Pancreas (tissue), 10 donors: ENCODE data around the gene CFAP410. TPM values are rescaled to one million over a fixed set of nuclear protein-coding genes. Genes with fewer than 3 reads are reported as not detected.

Experiments
- ATAC-seq, 4 donors: fragments of 200-7000 bp; cut with Tn5 transposase; one replicate each; pipeline versions ENCODE4 v1.8.0 to v1.9.1; 2020; ENCODE audit warnings: mild to moderate bottlenecking in 4 of 4, moderate library complexity in 4 of 4
- DNase-seq, 6 donors: peaks; one replicate each; pipeline ENCODE4 v3.0.0-alpha.2; 2020
- FAIRE-seq: peaks from 2 replicates; lab custom pipeline; 2012; peaks lifted over from hg19 to GRCh38; lab: Jason Lieb, UNC
- H3K27ac ChIP-seq, 4 donors: fragments of 200-600 bp; sonication (generic); 1 replicate in 3 of 4; 2 replicates in 1 of 4; pipeline versions ENCODE4 v1.5.0 to v1.8.0; 2020
- H3K27me3 ChIP-seq, 4 donors: fragments of 200-600 bp; one replicate each; pipeline ENCODE4 v1.8.0; 2021
- H3K36me3 ChIP-seq, 3 donors: fragments of 200-600 bp; sonication (generic) in 1 of 3; one replicate each; pipeline versions ENCODE4 v1.5.0 to v1.8.0; 2020 to 2021
- H3K4me1 ChIP-seq, 3 donors: fragments of 200-600 bp; one replicate each; pipeline ENCODE4 v1.8.0; 2021
- H3K4me3 ChIP-seq, 4 donors: fragments of 200-600 bp; sonication (generic) in 2 of 4; one replicate each; pipeline versions ENCODE4 v1.5.0 to v1.8.0; 2020 to 2021
- H3K9me3 ChIP-seq, 4 donors: fragments of 200-600 bp; one replicate each; pipeline ENCODE4 v1.8.0; 2021
- CTCF ChIP-seq, 4 donors: fragments of 200-600 bp; sonication (generic) in 3 of 4; IDR thresholded peaks; one replicate each; pipeline versions ENCODE4 v1.5.0 to v1.8.0; 2021; ENCODE audit warnings: antibody characterized with exemption in 4 of 4
- WGBS, 2 donors: extraction: QIAGEN DNeasy Blood & Tissue Kit; methylation state at CpG; one replicate each; pipeline ENCODE4 v1.1.7; 2013; 5-methylcytosine and 5-hydroxymethylcytosine counted together
- intact Hi-C, 3 donors: fragments of 100-400 bp; cut with DNase I; formaldehyde crosslinking; loops; one replicate each; pipeline versions ENCODE4 v1.11.1 to v1.14.2; 2022
- polyA plus RNA-seq, 2 donors: library from polyadenylated mRNA; stranded (reverse); fragments of 200-250 nt; gene quantifications; one replicate each; pipeline ENCODE4 v1.2.3, GENCODE V29; 2013
- total RNA-seq, 6 donors: library from RNA; stranded (reverse); fragmentation: NEBNext Ultra II Directional in 4 of 6; extraction: Animal tissue kit (Norgen Biotek cat#: 25700) in 4 of 6; gene quantifications; one replicate each; pipeline versions ENCODE4 v1.2.1 to v1.2.4, GENCODE V29; 2021 to 2023
- donor health status: healthy with polysubstance abuse.
- donor health status: DM: no; HTN: no; CAD: no; lungs with moderate emphysema.
- donor health status: DM: no; HTN: no; CAD: no.
- donor health status: control.
- donor health status: control.
- donor health status: Bipolar disorder and iron deficiency.
- donor health status: DM: yes; HTN: yes; CAD: no.
- donor health status: DM: no; HTN: no; CAD: no.
- donor health status: DM: no; HTN: no; CAD: no.
- donor health status: DM: yes; HTN: yes; CAD: no.

Gene CFAP410
- total and polyA plus RNA-seq, 8 donors = 10.3 to 118 (median 16.3) TPM

- Histone ChIP-seq H3K27ac (no peak overlapping the region), H3K4me1 (no peaks in the 10 kb centered on the region), H3K4me3 (no peak overlapping the region), H3K27me3 (no peaks in the 10 kb centered on the region), H3K36me3 (no peaks in the 10 kb centered on the region), H3K9me3 (no peaks in the 10 kb centered on the region)
- intact Hi-C loops = no loop called here
- no peak for TF ChIP-seq CTCF (IDR thresholded peaks at IDR 0.05)
- WGBS, 2 donors = 65 to 74% methylated on average over 24 of the region's 24 CpGs
- peak in 3 of 6 donors; percentile 14 to 62 (median 49) for DNase-seq
- FAIRE-seq = no peak
- ATAC-seq = no peak
Observed at GRCh38 chr21:44289381-44290010, 49.7 kb downstream of the CFAP410 start.

- no peaks in the 10 kb centered on the region for H3K36me3 ChIP-seq
- TF ChIP-seq CTCF (IDR thresholded peaks at IDR 0.05) = no peak
- no peaks in the 10 kb centered on the region for H3K4me1 ChIP-seq
- FAIRE-seq = no peak
- peak in 3 of 6 donors; percentile 16 to 55 (median 49) for DNase-seq
- no peak for ATAC-seq
- WGBS, 2 donors = 65 to 86% methylated on average over 23 of the region's 23 CpGs
- H3K27me3 ChIP-seq = no peaks in the 10 kb centered on the region
- H3K9me3 ChIP-seq = no peaks in the 10 kb centered on the region
- intact Hi-C loops = no loop called here
- no peak overlapping the region for H3K27ac ChIP-seq
- no peak overlapping the region for H3K4me3 ChIP-seq
Observed at GRCh38 chr21:44288251-44289110, 50.7 kb downstream of the CFAP410 start.

GRCh38 chr21:44286716-44287632 lies 52.2 kb downstream of the CFAP410 start:
- Histone ChIP-seq H3K36me3 (no peaks in the 10 kb centered on the region), H3K27ac (no peak overlapping the region), H3K9me3 (no peaks in the 10 kb centered on the region), H3K4me1 (no peaks in the 10 kb centered on the region), H3K4me3 (no peak overlapping the region), H3K27me3 (no peaks in the 10 kb centered on the region)
- intact Hi-C loops = no loop called here
- FAIRE-seq (no peak), ATAC-seq (no peak), DNase-seq (peak in 2 of 6 donors; percentile 54 to 67)
- no peak for TF ChIP-seq CTCF (IDR thresholded peaks at IDR 0.05)
- WGBS, 2 donors = 52 to 70% methylated on average over 28 to 31 of the region's 31 CpGs

- H3K36me3 ChIP-seq = no peaks in the 10 kb centered on the region
- DNase-seq (peak in 2 of 6 donors; percentile 14 to 45), FAIRE-seq (no peak), ATAC-seq (no peak)
- WGBS, 2 donors = 39 to 69% methylated on average over 9 to 21 of the region's 21 CpGs
- intact Hi-C loops = no loop called here
- H3K4me3 ChIP-seq = peak overlapping the region in 1 of 4 donors; percentile 27
- no peaks in the 10 kb centered on the region for H3K4me1 ChIP-seq
- no peak overlapping the region for H3K27ac ChIP-seq
- no peaks in the 10 kb centered on the region for H3K27me3 ChIP-seq
- no peak for TF ChIP-seq CTCF (IDR thresholded peaks at IDR 0.05)
- no peaks in the 10 kb centered on the region for H3K9me3 ChIP-seq
Observed at GRCh38 chr21:44286086-44286715, 53.0 kb downstream of the CFAP410 start.
